GM12892 (cell line): ENCODE measurements around the gene AHDC1.

Experiments
- POLR2A ChIP-seq: IDR thresholded peaks from 2 replicates; pipeline ENCODE4 v1.6.1; 2011; ENCODE audit warnings: low read depth, low read length, control low read depth
- POLR2AphosphoS5 ChIP-seq: IDR thresholded peaks from 2 replicates; pipeline ENCODE4 v1.6.1; 2011; ENCODE audit warnings: low read depth, low read length, control low read depth
- TAF1 ChIP-seq: IDR thresholded peaks from 2 replicates; pipeline ENCODE4 v1.6.1; 2011; ENCODE audit warnings: low read depth, mild to moderate bottlenecking, control low read depth, low read length, borderline replicate concordance

DNA sequence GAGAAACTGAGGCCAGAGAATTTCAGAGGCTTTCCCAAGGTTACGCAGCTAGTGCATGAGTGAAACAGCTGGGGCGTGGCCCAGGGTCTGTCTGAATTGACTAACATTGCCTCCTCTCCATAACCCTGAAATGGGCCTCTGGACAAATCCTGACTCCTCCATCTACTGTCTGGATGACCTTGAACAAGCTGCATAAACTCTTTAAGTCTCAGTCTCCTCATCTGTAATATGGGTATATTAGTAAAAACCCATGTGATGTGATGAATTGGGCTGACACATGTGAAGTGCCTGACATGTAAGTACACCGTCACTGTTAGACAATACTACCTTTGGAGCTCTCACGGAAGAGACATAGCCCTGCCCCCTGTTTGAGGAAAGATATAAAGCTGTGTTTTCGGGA is 43.4 kb upstream of the AHDC1 start:
- TF ChIP-seq TAF1: no peak
- TF ChIP-seq POLR2AphosphoS5: no peak
- no peak for TF ChIP-seq POLR2A
